Breast epithelium (tissue), 4 donors: ENCODE measurements around the gene CSRNP3. TPM values are rescaled to one million over a fixed set of nuclear protein-coding genes. Genes with fewer than 3 reads are reported as not detected.
"Not testable (repeated sequence)": the region's sequence is repeated elsewhere in the genome, so short reads cannot be mapped to it uniquely, and the experiment has no call there.

Source experiments
- DNase-seq, 2 donors: peaks; one replicate each; pipeline ENCODE4 v3.0.0-alpha.2; 2019; ENCODE audit warnings: low spot score in 2 of 2
- H3K27ac ChIP-seq, 2 donors: fragments of 200-600 bp; sonication (generic) in 1 of 2; one replicate each; pipeline ENCODE4 v1.5.1; 2016 to 2019; ENCODE audit warnings: mild to moderate bottlenecking in 1 of 2
- H3K27me3 ChIP-seq, 2 donors: fragments of 200-600 bp; sonication (generic) in 1 of 2; one replicate each; pipeline versions ENCODE4 v1.5.1 to v1.6.0; 2017 to 2019; ENCODE audit warnings: control low read depth in 1 of 2, mild to moderate bottlenecking in 1 of 2
- H3K36me3 ChIP-seq: fragments of 200-600 bp; one replicate; pipeline ENCODE4 v1.5.1; 2019
- H3K4me1 ChIP-seq, 2 donors: fragments of 200-600 bp; sonication (generic); one replicate each; pipeline ENCODE4 v1.5.1; 2016 to 2019; ENCODE audit warnings: control low read depth in 1 of 2
- H3K4me3 ChIP-seq, 3 donors: fragments of 200-600 bp; sonication (generic); 1 replicate in 2 of 3; 2 replicates in 1 of 3; pipeline ENCODE4 v1.5.1; 2016 to 2019; ENCODE audit warnings: mild to moderate bottlenecking in 3 of 3, moderate library complexity in 2 of 3
- H3K9me3 ChIP-seq, 2 donors: fragments of 200-600 bp; sonication (generic) in 1 of 2; one replicate each; pipeline ENCODE4 v1.5.1; 2016 to 2019; ENCODE audit warnings: control low read depth in 1 of 2
- POLR2A ChIP-seq: fragments of 450-650 bp; IDR thresholded peaks from one replicate; pipeline ENCODE4 v1.6.1; 2016; ENCODE audit warnings: antibody characterized with exemption, mild to moderate bottlenecking, moderate library complexity
- POLR2AphosphoS5 ChIP-seq, 3 donors: sonication (generic); formaldehyde crosslinking; IDR thresholded peaks; one replicate each; pipeline ENCODE4 v1.6.1; 2017; ENCODE audit warnings: antibody characterized with exemption in 3 of 3
- intact Hi-C: fragments of 100-400 bp; cut with DNase I; formaldehyde crosslinking; loops from one replicate; pipeline ENCODE4 v1.15.1; 2023; ENCODE audit warnings: low total_unique reads
- total RNA-seq, 3 donors: library from RNA; depleted of rRNA; stranded (reverse); fragments of >200 nt; gene quantifications; one replicate each; pipeline ENCODE4 v1.1.0, GENCODE V29; 2016
- TF ChIP-seq, protein P1 (sequence below), 3 donors: fragments of 450-650 bp; IDR thresholded peaks; one replicate each; pipeline ENCODE4 v1.5.1; 2016 to 2017; ENCODE audit warnings: antibody characterized with exemption in 3 of 3, mild to moderate bottlenecking in 3 of 3, moderate library complexity in 3 of 3

The CSRNP3 gene
- total RNA-seq, 3 donors from 2014 or later = 1.4 to 10.0 (median 2.0) TPM

DNA sequence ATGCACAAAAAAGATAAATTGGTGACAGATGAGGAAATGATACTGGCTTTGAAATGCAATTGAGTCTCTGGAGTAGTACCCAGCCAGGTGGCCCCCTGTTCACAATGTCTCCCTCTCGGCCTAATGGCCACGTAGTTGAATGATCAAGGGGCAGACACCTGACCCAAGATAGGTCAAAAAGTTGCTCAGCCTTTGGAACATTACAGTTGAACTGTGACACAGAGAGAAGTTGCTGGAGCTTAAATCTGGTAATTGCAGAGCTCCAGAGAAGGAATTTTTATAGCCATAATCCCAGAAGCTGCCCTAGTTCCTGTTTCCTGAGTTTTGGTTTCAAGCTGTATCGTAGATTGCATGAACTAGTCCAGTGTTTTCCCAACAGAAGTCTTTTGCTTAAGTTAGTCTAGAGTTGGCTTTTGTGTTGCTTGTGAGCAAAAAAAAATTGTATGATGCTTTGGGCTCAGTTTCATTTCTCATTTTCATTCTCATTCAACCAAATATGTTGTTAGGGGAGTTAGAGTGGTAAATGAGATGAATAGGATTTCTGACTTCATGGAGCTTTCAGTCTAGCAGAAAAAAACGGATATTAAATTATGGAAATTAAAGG, 117.9 kb downstream of the CSRNP3 start:
- H3K4me1 ChIP-seq = no peaks in the 10 kb centered on the region
- no peaks in the 10 kb centered on the region for H3K27me3 ChIP-seq
- no peak overlapping the region for H3K4me3 ChIP-seq
- H3K9me3 ChIP-seq = no peaks in the 10 kb centered on the region
- TF ChIP-seq, protein P1, sequence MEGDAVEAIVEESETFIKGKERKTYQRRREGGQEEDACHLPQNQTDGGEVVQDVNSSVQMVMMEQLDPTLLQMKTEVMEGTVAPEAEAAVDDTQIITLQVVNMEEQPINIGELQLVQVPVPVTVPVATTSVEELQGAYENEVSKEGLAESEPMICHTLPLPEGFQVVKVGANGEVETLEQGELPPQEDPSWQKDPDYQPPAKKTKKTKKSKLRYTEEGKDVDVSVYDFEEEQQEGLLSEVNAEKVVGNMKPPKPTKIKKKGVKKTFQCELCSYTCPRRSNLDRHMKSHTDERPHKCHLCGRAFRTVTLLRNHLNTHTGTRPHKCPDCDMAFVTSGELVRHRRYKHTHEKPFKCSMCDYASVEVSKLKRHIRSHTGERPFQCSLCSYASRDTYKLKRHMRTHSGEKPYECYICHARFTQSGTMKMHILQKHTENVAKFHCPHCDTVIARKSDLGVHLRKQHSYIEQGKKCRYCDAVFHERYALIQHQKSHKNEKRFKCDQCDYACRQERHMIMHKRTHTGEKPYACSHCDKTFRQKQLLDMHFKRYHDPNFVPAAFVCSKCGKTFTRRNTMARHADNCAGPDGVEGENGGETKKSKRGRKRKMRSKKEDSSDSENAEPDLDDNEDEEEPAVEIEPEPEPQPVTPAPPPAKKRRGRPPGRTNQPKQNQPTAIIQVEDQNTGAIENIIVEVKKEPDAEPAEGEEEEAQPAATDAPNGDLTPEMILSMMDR (IDR thresholded peaks at IDR 0.05) = no peak
- TF ChIP-seq POLR2AphosphoS5 (IDR thresholded peaks at IDR 0.05) (no peak), POLR2A (no peak)
- H3K36me3 ChIP-seq = no peaks in the 10 kb centered on the region
- DNase-seq = no peak
- intact Hi-C loops = no loop called here
- no peak overlapping the region for H3K27ac ChIP-seq

GRCh38 chr2:165590999-165591398, 121.5 kb downstream of the CSRNP3 start:
- DNase-seq, H3K4me3 ChIP-seq, H3K27ac ChIP-seq, H3K4me1 ChIP-seq, intact Hi-C loops, H3K9me3 ChIP-seq, H3K27me3 ChIP-seq, H3K36me3 ChIP-seq: not testable (repeated sequence)

- no peak for DNase-seq
These were observed 123.6 kb downstream of the CSRNP3 start for GRCh38 chr2:165593081-165593480.

DNA sequence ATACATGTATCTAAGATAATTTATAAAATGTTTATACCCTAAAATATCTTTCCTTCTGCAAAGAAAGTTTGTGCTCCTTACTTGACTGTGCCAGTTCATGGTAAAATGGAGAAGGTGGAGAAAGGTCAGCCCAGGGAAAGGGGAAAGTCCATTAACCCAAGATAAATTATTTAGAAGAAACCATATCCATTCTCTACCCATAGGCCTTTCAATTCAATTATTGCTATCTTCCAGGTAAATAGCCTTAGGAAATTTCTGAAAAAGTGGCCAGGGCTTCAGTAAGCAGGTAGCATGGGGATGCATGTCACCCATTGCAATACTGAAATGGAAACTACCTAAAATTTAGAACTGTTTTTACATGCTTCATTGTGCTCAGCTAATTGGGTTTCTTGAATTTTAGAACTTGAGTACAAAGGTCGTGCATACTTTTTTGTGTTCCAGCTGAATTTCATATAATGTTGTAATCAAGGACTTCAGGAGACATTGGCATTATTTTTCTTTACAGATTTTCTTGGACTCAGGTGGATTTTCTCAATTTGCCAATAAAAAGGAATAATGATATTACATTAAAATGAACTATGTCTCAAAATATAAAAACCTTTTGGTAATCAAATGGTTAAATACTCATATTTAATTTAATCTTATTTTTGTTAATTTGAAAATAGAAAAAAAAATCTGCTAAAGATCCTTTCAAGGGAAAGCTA, 124.9 kb downstream of the CSRNP3 start:
- Histone ChIP-seq H3K36me3 (no peaks in the 10 kb centered on the region), H3K4me3 (no peak overlapping the region), H3K27me3 (no peaks in the 10 kb centered on the region), H3K9me3 (no peaks in the 10 kb centered on the region), H3K4me1 (no peaks in the 10 kb centered on the region), H3K27ac (no peak overlapping the region)
- DNase-seq = no peak
- intact Hi-C loops = no loop called here
- TF ChIP-seq, protein P1 (IDR thresholded peaks at IDR 0.05) = no peak
- TF ChIP-seq POLR2A (no peak), POLR2AphosphoS5 (IDR thresholded peaks at IDR 0.05) (no peak)

More at GRCh38 chr2:165593081-165593480, 123.6 kb downstream of the CSRNP3 start:
- intact Hi-C loops = no loop called here
- H3K4me3 ChIP-seq = no peak overlapping the region
- H3K9me3 ChIP-seq = no peaks in the 10 kb centered on the region
- no peaks in the 10 kb centered on the region for H3K27me3 ChIP-seq
- no peaks in the 10 kb centered on the region for H3K36me3 ChIP-seq
- no peak overlapping the region for H3K27ac ChIP-seq
- H3K4me1 ChIP-seq = no peaks in the 10 kb centered on the region
- TF ChIP-seq POLR2AphosphoS5 (IDR thresholded peaks at IDR 0.05) (no peak), POLR2A (no peak)
- TF ChIP-seq, protein P1 (IDR thresholded peaks at IDR 0.05) = no peak

DNA sequence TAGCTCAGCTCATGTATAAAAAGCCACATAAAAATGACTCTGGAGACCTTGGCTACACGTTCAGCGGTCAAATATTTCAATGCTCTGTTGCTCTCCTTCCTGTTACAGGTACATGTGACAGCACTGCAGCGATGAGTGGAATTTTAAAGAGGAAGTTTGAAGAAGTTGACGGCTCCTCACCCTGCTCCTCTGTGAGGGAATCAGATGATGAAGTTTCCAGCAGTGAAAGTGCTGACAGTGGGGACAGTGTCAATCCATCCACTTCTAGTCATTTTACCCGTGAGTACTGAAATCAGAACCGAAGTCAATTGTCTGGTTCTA, 125.4 kb downstream of the CSRNP3 start:
- no peak overlapping the region for H3K4me3 ChIP-seq
- no peak for DNase-seq
- no peaks in the 10 kb centered on the region for H3K4me1 ChIP-seq
- H3K27ac ChIP-seq = no peak overlapping the region
- intact Hi-C loops = no loop called here
- TF ChIP-seq POLR2AphosphoS5 (IDR thresholded peaks at IDR 0.05) (no peak), POLR2A (no peak)
- TF ChIP-seq, protein P1 (IDR thresholded peaks at IDR 0.05) = no peak
- no peaks in the 10 kb centered on the region for H3K27me3 ChIP-seq
- H3K36me3 ChIP-seq = no peaks in the 10 kb centered on the region
- no peaks in the 10 kb centered on the region for H3K9me3 ChIP-seq
